IMR-90 (cell line): ENCODE data around the gene SRR. TPM values are rescaled to one million over a fixed set of nuclear protein-coding genes. Genes with fewer than 3 reads are reported as not detected.

Experiments used
- ATAC-seq: fragments of 200-7000 bp; cut with Tn5 transposase; 2 replicates; pipeline ENCODE4 v1.9.1; 2020; ENCODE audit warnings: low read depth, mild to moderate bottlenecking, moderate library complexity
- BruUV-seq: library from RNA; stranded (reverse); fragments of 400-500 nt; replicated peaks from 2 replicates; lab custom pipeline; 2021; lab: Mats Ljungman, UMichigan
- CTCF ChIA-PET: fragments of 300-600 bp; formaldehyde crosslinking; extraction: SDS; loops from one replicate; lab custom pipeline; 2021; ENCODE audit warnings: antibody characterized with exemption; lab: Yijun Ruan, JAX
- POLR2A ChIA-PET: fragments of 300-600 bp; sonication (Branson Sonifier 250); formaldehyde crosslinking; loops from one replicate; lab custom pipeline; 2022; ENCODE audit warnings: antibody characterized with exemption; ENCODE audit not compliant: unreplicated experiment; lab: Charles Lee
- DNase-seq: peaks from one replicate; pipeline ENCODE4 v3.0.0; 2013
- H2AFZ ChIP-seq: replicated peaks from 2 replicates; pipeline ENCODE3; 2013; ENCODE audit warnings: low read length, mild to moderate bottlenecking; ENCODE audit not compliant: poor library complexity
- H2AK5ac ChIP-seq: 2 replicates; pipeline ENCODE4 v1.6.1; 2013; ENCODE audit warnings: low read depth, low read length, inconsistent platforms
- H2AK9ac ChIP-seq: replicated peaks from 2 replicates; pipeline ENCODE3; 2013; ENCODE audit warnings: mild to moderate bottlenecking, low read depth, low read length, moderate library complexity; ENCODE audit not compliant: poor library complexity
- H2BK120ac ChIP-seq: 2 replicates; pipeline ENCODE4 v1.6.1; 2013; ENCODE audit warnings: low read depth, low read length, inconsistent platforms
- H2BK15ac ChIP-seq: 3 replicates; pipeline ENCODE4 v1.6.1; 2013; ENCODE audit warnings: low read depth, low read length, inconsistent platforms
- H2BK20ac ChIP-seq: 2 replicates; pipeline ENCODE4 v1.6.1; 2013; ENCODE audit warnings: low read depth, mild to moderate bottlenecking, inconsistent platforms, low read length, moderate library complexity
- H2BK5ac ChIP-seq: 2 replicates; pipeline ENCODE4 v1.6.1; 2013; ENCODE audit warnings: mild to moderate bottlenecking, low read depth, low read length, inconsistent platforms; ENCODE audit not compliant: poor library complexity, severe bottlenecking
- H3K14ac ChIP-seq: replicated peaks from 2 replicates; pipeline ENCODE4 v1.6.1; 2013; ENCODE audit warnings: low read depth, low read length, inconsistent platforms
- H3K18ac ChIP-seq: 2 replicates; pipeline ENCODE4 v1.6.1; 2013; ENCODE audit warnings: low read depth, low read length, control low read depth
- H3K23ac ChIP-seq: 2 replicates; pipeline ENCODE4 v1.6.1; 2013; ENCODE audit warnings: low read depth, low read length, inconsistent platforms
- H3K27ac ChIP-seq: 2 replicates; pipeline ENCODE4 v1.5.1; 2013; ENCODE audit warnings: mild to moderate bottlenecking, control low read depth, low read length; ENCODE audit not compliant: insufficient read depth
- H3K27me3 ChIP-seq: 2 replicates; pipeline ENCODE4 v1.6.1; 2013; ENCODE audit warnings: low read length; ENCODE audit not compliant: control insufficient read depth, insufficient read depth
- H3K36me3 ChIP-seq: 2 replicates; pipeline ENCODE4 v1.6.1; 2013; ENCODE audit warnings: low read length, mixed read lengths; ENCODE audit not compliant: control insufficient read depth, insufficient read depth
- H3K4ac ChIP-seq: 2 replicates; pipeline ENCODE4 v1.6.1; 2013; ENCODE audit warnings: low read depth, low read length, inconsistent platforms
- H3K4me1 ChIP-seq: 2 replicates; pipeline ENCODE4 v1.6.1; 2013; ENCODE audit warnings: low read length, mixed read lengths; ENCODE audit not compliant: control insufficient read depth, insufficient read depth
- H3K4me2 ChIP-seq: 2 replicates; pipeline ENCODE4 v1.6.1; 2013; ENCODE audit warnings: low read depth, mild to moderate bottlenecking, control low read depth, low read length, moderate library complexity
- H3K4me3 ChIP-seq: 2 replicates; pipeline ENCODE4 v1.5.1; 2013; ENCODE audit warnings: low read depth, mild to moderate bottlenecking, control low read depth, low read length, moderate library complexity; ENCODE audit not compliant: insufficient read depth
- H3K56ac ChIP-seq: 2 replicates; pipeline ENCODE4 v1.6.1; 2013; ENCODE audit warnings: low read length, inconsistent platforms; ENCODE audit not compliant: insufficient read depth; ENCODE audit errors: extremely low read depth
- H3K79me1 ChIP-seq, 2 experiments: 2 replicates each; pipeline ENCODE4 v1.6.1; 2013; ENCODE audit warnings: low read length in 2 of 2, inconsistent platforms in 1 of 2, low read depth in 1 of 2
- H3K9ac ChIP-seq: 2 replicates; pipeline ENCODE4 v1.6.1; 2013; ENCODE audit warnings: low read depth, low read length, control low read depth
- H3K9me1 ChIP-seq: 2 replicates; pipeline ENCODE4 v1.6.1; 2013; ENCODE audit warnings: low read length, inconsistent platforms; ENCODE audit not compliant: insufficient read depth
- H3K9me3 ChIP-seq: 2 replicates; pipeline ENCODE4 v1.6.1; 2013; ENCODE audit warnings: low read length; ENCODE audit not compliant: control insufficient read depth, insufficient read depth
- H4K20me1 ChIP-seq: 2 replicates; pipeline ENCODE4 v1.6.1; 2013; ENCODE audit warnings: low read length, inconsistent platforms; ENCODE audit not compliant: insufficient read depth
- H4K5ac ChIP-seq: 2 replicates; pipeline ENCODE4 v1.6.1; 2013; ENCODE audit warnings: mild to moderate bottlenecking, low read depth, low read length, control low read depth
- H4K8ac ChIP-seq, 2 experiments: 2 replicates each; pipeline ENCODE4 v1.6.1; 2013; ENCODE audit warnings: low read depth in 2 of 2, low read length in 2 of 2, control low read depth in 1 of 2, inconsistent platforms in 1 of 2
- H4K91ac ChIP-seq: 2 replicates; pipeline ENCODE4 v1.6.1; 2013; ENCODE audit warnings: low read depth, low read length, inconsistent platforms; ENCODE audit not compliant: insufficient read depth
- BHLHE40 ChIP-seq: fragments of 150-350 bp; IDR thresholded peaks from 2 replicates; pipeline ENCODE4 v1.6.1; 2016; ENCODE audit warnings: mild to moderate bottlenecking, low read depth, low read length
- CEBPB ChIP-seq: IDR thresholded peaks from 2 replicates; pipeline ENCODE4 v1.6.1; 2012; ENCODE audit warnings: low read depth, low read length, improper control_type of control experiment
- CHD1 ChIP-seq: IDR thresholded peaks from 2 replicates; pipeline ENCODE4 v1.6.1; 2012; ENCODE audit warnings: low read depth, low read length, improper control_type of control experiment
- CTCF ChIP-seq: conservative IDR thresholded peaks from 2 replicates; pipeline ENCODE4 v1.5.1; 2012; ENCODE audit warnings: mild to moderate bottlenecking, low read depth, low read length, improper control_type of control experiment
- ELK1 ChIP-seq: fragments of 150-350 bp; IDR thresholded peaks from 2 replicates; pipeline ENCODE4 v1.6.1; 2016; ENCODE audit warnings: low read depth, mild to moderate bottlenecking, low read length, moderate library complexity, borderline replicate concordance
- FOS ChIP-seq: fragments of 150-350 bp; IDR thresholded peaks from 2 replicates; pipeline ENCODE4 v1.6.1; 2016; ENCODE audit warnings: low read depth, low read length
- MAZ ChIP-seq: IDR thresholded peaks from 2 replicates; pipeline ENCODE4 v1.6.1; 2012; ENCODE audit warnings: low read depth, mild to moderate bottlenecking, low read length, improper control_type of control experiment, moderate library complexity, borderline replicate concordance
- MXI1 ChIP-seq: IDR thresholded peaks from 2 replicates; pipeline ENCODE4 v1.6.1; 2012; ENCODE audit warnings: low read depth, mild to moderate bottlenecking, low read length, moderate library complexity, borderline replicate concordance
- NFE2L2 ChIP-seq: fragments of 150-350 bp; IDR thresholded peaks from 2 replicates; pipeline ENCODE4 v1.6.1; 2016; ENCODE audit warnings: low read depth, mild to moderate bottlenecking, low read length
- POLR2A ChIP-seq: IDR thresholded peaks from 2 replicates; pipeline ENCODE4 v1.6.1; 2012; ENCODE audit warnings: mild to moderate bottlenecking, low read depth, low read length
- RAD21 ChIP-seq: IDR thresholded peaks from 2 replicates; pipeline ENCODE4 v1.6.1; 2012; ENCODE audit warnings: low read length, improper control_type of control experiment
- RCOR1 ChIP-seq: IDR thresholded peaks from 2 replicates; pipeline ENCODE4 v1.6.1; 2012; ENCODE audit warnings: mild to moderate bottlenecking, low read length, improper control_type of control experiment; ENCODE audit not compliant: insufficient replicate concordance
- RFX5 ChIP-seq: IDR thresholded peaks from 2 replicates; pipeline ENCODE4 v1.8.0; 2012; ENCODE audit warnings: low read depth, mild to moderate bottlenecking, low read length, moderate library complexity
- SMC3 ChIP-seq: fragments of 150-350 bp; IDR thresholded peaks from 2 replicates; pipeline ENCODE4 v1.6.1; 2016; ENCODE audit warnings: low read depth, mild to moderate bottlenecking, antibody characterized with exemption, low read length, moderate library complexity
- USF2 ChIP-seq: fragments of 150-350 bp; IDR thresholded peaks from 2 replicates; pipeline ENCODE4 v1.6.1; 2017; ENCODE audit warnings: mild to moderate bottlenecking, antibody characterized with exemption, low read length, low read depth
- WGBS, 2 experiments: methylation state at CpG; one replicate each; pipeline versions ENCODE4 v1.1.5 to v1.1.7; 2013; ENCODE audit warnings: missing lambda C conversion rate in 2 of 2; ENCODE audit not compliant: insufficient read length in 1 of 2; ENCODE audit errors: extremely low coverage in 2 of 2; 5-methylcytosine and 5-hydroxymethylcytosine counted together
- dilution Hi-C: fragments of 300-500 bp; cut with HindIII; formaldehyde crosslinking; loops from one replicate; pipeline ENCODE4 v1.14.3; 2018; ENCODE audit warnings: low sequenced_read_pairs; ENCODE audit not compliant: unreplicated experiment
- in situ Hi-C: fragments of 300-500 bp; cut with MboI; formaldehyde crosslinking; loops from 3 replicates; pipeline ENCODE4 v1.14.3; 2019; ENCODE audit warnings: low sequenced_read_pairs, inconsistent platforms, mixed read lengths
- intact Hi-C: fragments of 100-400 bp; cut with micrococcal nuclease; formaldehyde crosslinking; loops from 2 replicates; pipeline ENCODE4 v1.10.0; 2022
- polyA plus RNA-seq, 3 experiments: library from polyadenylated mRNA; depleted of rRNA; stranded (reverse); fragments of >200 nt; gene quantifications; 2 replicates each; pipeline ENCODE4 v1.2.3, GENCODE V29; 2012; ENCODE audit warnings: low replicate concordance in 1 of 3
- total RNA-seq: library from RNA; depleted of rRNA; stranded (reverse); fragments of >200 nt; gene quantifications from 2 replicates; pipeline ENCODE4 v1.2.3, GENCODE V29; 2012

The SRR gene
- total and polyA plus RNA-seq, 2 of the 4 experiments (the other 2 are of a cell fraction), result 14.5 to 52.7 TPM

DNA sequence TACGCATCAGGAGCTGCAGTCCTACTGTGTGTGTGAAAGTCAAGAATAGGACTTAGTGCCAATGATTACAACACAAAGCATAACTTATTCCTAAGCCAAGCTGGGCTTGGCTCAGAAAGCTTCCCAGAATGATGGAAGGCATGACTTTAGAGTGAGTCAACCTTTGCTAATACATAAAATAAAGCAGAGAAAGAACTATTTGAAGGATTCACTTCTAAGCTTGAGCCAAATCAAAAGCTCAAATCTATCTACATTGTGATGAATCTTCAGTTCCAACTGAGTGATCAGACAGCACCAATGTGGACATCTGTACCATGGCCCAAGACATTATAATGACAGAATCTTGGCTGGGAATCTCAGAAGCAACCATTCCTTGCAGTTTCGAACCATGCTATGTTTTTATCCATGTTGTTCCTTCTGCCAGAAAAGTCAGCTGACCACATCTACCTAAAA, 41.6 kb upstream of the SRR start:
- POLR2A ChIA-PET, result no interaction called here
- peak overlapping the region; percentile 35; the same call in 1 of the 2 replicates for H3K4ac ChIP-seq
- TF ChIP-seq ELK1 (no peak), NFE2L2 (no peak), CTCF (no peak), RCOR1 (no peak), MAZ (no peak), CHD1 (no peak), BHLHE40 (no peak), POLR2A (no peak), SMC3 (no peak), CEBPB (peak; percentile 87), USF2 (no peak), FOS (peak; percentile 45; the same call in 1 of the 2 replicates), MXI1 (no peak), RFX5 (no peak), RAD21 (no peak)

More for the DNA sequence above, 41.6 kb upstream of the SRR start:
- Histone ChIP-seq H2BK5ac (peak overlapping the region; percentile 79), H3K56ac (0 out of 2 replicates have a peak overlapping the region, but pooled peaks have one; percentile 22), H3K27ac (no peak overlapping the region), H4K91ac (no peak overlapping the region), H3K79me1 (peaks cover 26 to 76% of the 10 kb centered on the region in 2 experiments), H3K9ac (no peak overlapping the region), H3K23ac (peak overlapping the region; percentile 30; the same call in 1 of the 2 replicates), H3K4me3 (no peak overlapping the region), H2BK15ac (peak overlapping the region; percentile 11; the same call in 1 of the 3 replicates), H2AK9ac (no peak overlapping the region), H2AFZ (no peak overlapping the region), H3K14ac (no peak overlapping the region; the same call in 1 of the 2 replicates), H2BK120ac (peak overlapping the region; percentile 43; the same call in 1 of the 2 replicates), H4K5ac (no peak overlapping the region), H3K4me2 (peak overlapping the region; percentile 80; the same call in 1 of the 2 replicates), H3K9me1 (peaks cover 11% of the 10 kb centered on the region), H4K8ac (peak overlapping the region in 1 of 2 experiments; percentile 26; a peak in 1 of 4 replicates), H2AK5ac (no peak overlapping the region), H3K18ac (no peak overlapping the region; the same call in 1 of the 2 replicates), H2BK20ac (peak overlapping the region; percentile 58; the same call in 1 of the 2 replicates), H3K36me3 (peaks cover 1% of the 10 kb centered on the region; the same call in 1 of the 2 replicates), H3K9me3 (no peaks in the 10 kb centered on the region), H4K20me1 (peaks cover 3% of the 10 kb centered on the region; the same call in 1 of the 2 replicates), H3K4me1 (peaks cover 10% of the 10 kb centered on the region), H3K27me3 (no peaks in the 10 kb centered on the region)
- intact Hi-C loops, result no loop called here
- dilution Hi-C loops, result no loop called here
- in situ Hi-C loops, result no loop called here
- WGBS, 2 experiments, result 40% methylated on average over 1 of the region's 2 CpGs; no CpG with 5 or more reads in 1 of the 2 experiments
- ATAC-seq (peak; percentile 79), DNase-seq (peak; percentile 87)
- CTCF ChIA-PET, result interaction anchor here (0.7 to 3.2 kb wide), 3 partner anchors 18 to 207 kb away, joined by 3 to 11 read pairs (median 3); partner anchors contain the start of gene HIC1
- no TSS peak for BruUV-seq
